Activated B cell treated with CpG ODN at 0.5 μM for 24 hours (primary cell): ENCODE measurements around the gene ATP11A. TPM values are rescaled to one million over a fixed set of nuclear protein-coding genes. Genes with fewer than 3 reads are reported as not detected.
"Not testable (repeated sequence)": the region's sequence is repeated elsewhere in the genome, so short reads cannot be mapped to it uniquely, and the experiment has no call there.

Source experiments
- ATAC-seq: fragments of 200-7000 bp; cut with Tn5 transposase; one replicate; pipeline ENCODE4 v1.10.0; 2021; ENCODE audit warnings: low read depth, mild to moderate bottlenecking, moderate library complexity
- CTCF ChIA-PET: fragments of 350-600 bp; sonication (Branson Sonifier 250); formaldehyde crosslinking; loops from one replicate; lab custom pipeline; 2021; ENCODE audit warnings: antibody characterized with exemption; lab: Charles Lee
- POLR2A ChIA-PET: fragments of 350-600 bp; sonication (Branson Sonifier 250); formaldehyde crosslinking; loops from one replicate; lab custom pipeline; 2021; ENCODE audit warnings: antibody characterized with exemption; lab: Charles Lee
- DNase-seq: peaks from one replicate; pipeline ENCODE4 v3.0.0; 2022
- H3K27ac Mint-ChIP-seq: one replicate; pipeline ENCODE4 v1.8.0; 2020; ENCODE audit warnings: mixed read lengths
- H3K27me3 Mint-ChIP-seq: one replicate; pipeline ENCODE4 v1.8.0; 2021; ENCODE audit warnings: mixed read lengths
- H3K36me3 Mint-ChIP-seq: one replicate; pipeline ENCODE4 v1.8.0; 2021; ENCODE audit warnings: low read depth, mixed read lengths
- H3K4me1 Mint-ChIP-seq: one replicate; pipeline ENCODE4 v1.8.0; 2021; ENCODE audit warnings: mixed read lengths
- H3K4me3 Mint-ChIP-seq: one replicate; pipeline ENCODE4 v1.8.0; 2020; ENCODE audit warnings: mild to moderate bottlenecking, mixed read lengths
- H3K9me3 Mint-ChIP-seq: one replicate; pipeline ENCODE4 v1.8.0; 2020; ENCODE audit warnings: mixed read lengths
- CTCF ChIP-seq: fragments of 200-600 bp; IDR thresholded peaks from one replicate; pipeline ENCODE4 v1.8.0; 2022; ENCODE audit warnings: antibody characterized with exemption, mild to moderate bottlenecking
- intact Hi-C: fragments of 100-400 bp; cut with micrococcal nuclease; formaldehyde crosslinking; loops from one replicate; pipeline ENCODE4 v1.15.1; 2024
- total RNA-seq: library from RNA; stranded (reverse); gene quantifications from 2 replicates; pipeline ENCODE4 v1.2.3, GENCODE V29; 2022

Gene ATP11A
- total RNA-seq, 1 donor from 2014 or later: 49.6 TPM

DNA sequence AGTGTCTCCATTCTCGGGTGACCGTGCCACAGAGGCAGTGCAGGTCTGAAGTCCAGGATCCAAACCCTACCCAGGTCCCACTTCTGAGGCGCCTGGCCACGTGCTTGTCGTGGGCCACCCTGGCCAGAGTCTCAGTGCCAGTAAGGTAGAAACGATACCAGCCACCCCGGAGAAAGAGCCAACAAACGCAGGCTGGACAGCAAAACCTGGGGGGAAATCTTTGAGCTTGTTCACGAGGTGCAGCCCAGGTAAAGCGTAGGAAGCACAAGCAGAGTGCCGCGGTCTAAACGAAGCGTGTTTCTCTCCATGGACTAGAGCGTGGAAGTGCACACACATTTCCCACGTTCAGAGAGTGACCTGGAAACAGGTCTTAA is 95.6 kb downstream of the ATP11A start:
- Mint-ChIP-seq H3K4me3 (no peak overlapping the region), H3K4me1 (no peaks in the 10 kb centered on the region), H3K9me3 (peaks cover 2% of the 10 kb centered on the region), H3K27me3 (no peaks in the 10 kb centered on the region), H3K27ac (no peak overlapping the region), H3K36me3 (peaks cover 29% of the 10 kb centered on the region)
- intact Hi-C loops: no loop called here
- DNase-seq (no peak), ATAC-seq (no peak)
- POLR2A ChIA-PET: no interaction called here
- TF ChIP-seq CTCF: no peak
- CTCF ChIA-PET: no interaction called here

- intact Hi-C loops, H3K27ac Mint-ChIP-seq: not testable (repeated sequence)
Observed at GRCh38 chr13:112786810-112787209, 97.0 kb downstream of the ATP11A start.

DNA sequence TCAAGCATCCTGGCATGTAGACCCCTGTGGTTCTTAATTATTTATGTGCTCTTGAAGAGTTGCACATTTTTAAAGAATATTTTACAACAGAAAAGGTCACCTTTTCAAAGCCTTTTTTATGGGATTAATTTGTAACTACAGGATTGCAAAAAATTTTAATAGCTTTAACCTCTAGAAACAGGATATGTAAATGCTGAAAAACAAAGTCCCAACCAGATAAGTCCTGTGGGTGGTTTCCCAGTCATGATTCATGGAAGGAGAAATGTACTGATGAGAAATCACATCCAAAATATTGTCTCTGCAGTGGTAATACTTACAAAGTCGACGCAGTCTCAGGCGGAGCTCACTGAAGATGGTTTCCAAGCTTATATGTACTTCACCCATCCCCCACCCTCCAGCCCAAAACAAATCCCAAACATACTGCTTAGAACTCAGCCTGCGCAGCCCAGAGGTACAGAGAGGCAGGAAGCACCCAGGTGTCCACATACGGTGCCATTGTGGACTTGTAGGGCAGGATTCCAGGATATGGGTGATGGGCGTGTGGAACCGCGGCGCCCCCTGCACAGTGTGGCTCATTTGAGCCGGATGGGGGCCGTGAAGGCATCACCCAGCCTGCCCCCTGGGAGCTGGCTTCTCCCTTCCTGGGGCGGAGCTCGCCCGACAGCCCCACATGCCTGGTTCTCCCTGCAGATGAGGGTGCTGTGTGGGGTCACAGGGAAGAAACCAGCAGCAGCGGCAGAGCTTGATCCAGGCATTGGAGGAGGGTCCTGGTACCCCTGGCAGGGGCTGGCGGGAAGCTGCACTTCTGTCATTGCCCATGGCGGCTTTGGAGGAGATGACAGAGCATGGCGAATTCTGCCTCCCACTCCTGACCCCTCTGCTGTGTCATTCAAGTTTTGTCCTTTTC is 101.2 kb downstream of the ATP11A start:
- H3K27ac Mint-ChIP-seq: no peak overlapping the region
- peaks cover 15% of the 10 kb centered on the region for H3K36me3 Mint-ChIP-seq
- intact Hi-C loops: no loop called here
- ATAC-seq (no peak), DNase-seq (no peak)
- POLR2A ChIA-PET: no interaction called here
- no peaks in the 10 kb centered on the region for H3K27me3 Mint-ChIP-seq
- peaks cover 4% of the 10 kb centered on the region for H3K4me1 Mint-ChIP-seq
- H3K9me3 Mint-ChIP-seq: peaks cover 2% of the 10 kb centered on the region
- CTCF ChIA-PET: interaction anchor here (0.9 kb wide), 1 partner anchor 84 kb away, joined by 3 read pairs; no protein-coding TSS in a partner anchor
- no peak overlapping the region for H3K4me3 Mint-ChIP-seq
- TF ChIP-seq CTCF: no peak

More at GRCh38 chr13:112786810-112787209, 97.0 kb downstream of the ATP11A start:
- H3K9me3 Mint-ChIP-seq, ATAC-seq, H3K27me3 Mint-ChIP-seq, CTCF ChIA-PET, POLR2A ChIA-PET, H3K4me3 Mint-ChIP-seq, H3K4me1 Mint-ChIP-seq, DNase-seq: not testable (repeated sequence)
- peaks cover 28% of the 10 kb centered on the region for H3K36me3 Mint-ChIP-seq

GRCh38 chr13:112791663-112792440 is 102.0 kb downstream of the ATP11A start:
- no peak for DNase-seq
- no peak for TF ChIP-seq CTCF
- no peak overlapping the region for H3K27ac Mint-ChIP-seq
- peaks cover 4% of the 10 kb centered on the region for H3K4me1 Mint-ChIP-seq
- peaks cover 18% of the 10 kb centered on the region for H3K36me3 Mint-ChIP-seq
- POLR2A ChIA-PET: no interaction called here
- CTCF ChIA-PET: interaction anchor here (0.9 kb wide), 1 partner anchor 83 kb away, joined by 3 read pairs; no protein-coding TSS in a partner anchor
- no peaks in the 10 kb centered on the region for H3K27me3 Mint-ChIP-seq
- intact Hi-C loops: no loop called here
- H3K9me3 Mint-ChIP-seq: no peaks in the 10 kb centered on the region
- ATAC-seq: no peak
- H3K4me3 Mint-ChIP-seq: no peak overlapping the region

- Mint-ChIP-seq H3K36me3 (peaks cover 20% of the 10 kb centered on the region), H3K4me3 (no peak overlapping the region), H3K27me3 (no peaks in the 10 kb centered on the region), H3K4me1 (peaks cover 4% of the 10 kb centered on the region), H3K27ac (no peak overlapping the region), H3K9me3 (no peaks in the 10 kb centered on the region)
- ATAC-seq (no peak), DNase-seq (no peak)
- intact Hi-C loops: no loop called here
- ChIA-PET CTCF (no interaction called here), POLR2A (interaction anchor here (0.7 kb wide), 1 partner anchor 10 kb away, joined by 3 read pairs; no protein-coding TSS in a partner anchor)
- TF ChIP-seq CTCF: no peak
Observed at GRCh38 chr13:112792511-112792910, 102.7 kb downstream of the ATP11A start.
